ENCODE measurements around the gene SMARCD3. TPM values are rescaled to one million over a fixed set of nuclear protein-coding genes. Genes with fewer than 3 reads are reported as not detected.

The SMARCD3 gene
- total and polyA plus RNA-seq, 9 of the 15 experiments (the other 6 are each of a cell fraction or from before 2014, with no cell fraction given), result 0.43 to 3.6 (median 2.6) TPM

DNA sequence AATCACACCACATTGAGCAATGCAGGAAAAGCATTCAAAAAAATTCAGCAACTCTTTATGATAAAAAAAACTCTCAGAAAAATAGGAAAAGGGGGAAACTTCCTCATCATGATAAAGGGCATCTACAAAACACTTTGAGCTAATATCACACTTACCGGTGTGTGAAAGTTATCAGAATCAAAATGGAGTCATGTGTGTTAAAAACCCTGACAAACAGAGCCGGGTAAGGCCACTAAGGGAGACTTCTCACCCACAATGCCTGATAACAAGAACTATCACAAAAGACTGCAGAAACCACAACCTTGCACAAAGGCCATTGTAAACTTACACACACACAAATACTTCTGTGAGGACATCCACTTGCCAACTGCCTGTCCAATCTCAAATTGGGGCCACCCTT is 34.8 kb upstream of the SMARCD3 start:
- Histone ChIP-seq H3K4me2 (ENCODE audit: insufficient read depth, low read length) (no peak overlapping the region), H3K9me3 (replicated peaks; ENCODE audit: control insufficient read depth, insufficient read depth, low read depth, low read length) (peaks cover 5% of the 10 kb centered on the region), H3K4me3 (no peak overlapping the region), H3K27ac (ENCODE audit: extremely low read depth, low read depth, low read length) (no peak overlapping the region), H3K36me3 (ENCODE audit: control insufficient read depth, insufficient read depth, low read length) (no peaks in the 10 kb centered on the region), H3K9me1 (ENCODE audit: control insufficient read depth, insufficient read depth, low read length) (no peaks in the 10 kb centered on the region), H3K4me1 (replicated peaks in 1 of 2; ENCODE audit: control insufficient read depth in 2 of 2, insufficient read depth in 2 of 2, low read length in 2 of 2) (no peaks in the 10 kb centered on the region; a peak in 1 of 5 replicates), H2AFZ (ENCODE audit: low read depth, low read length) (no peak overlapping the region), H3K27me3 (ENCODE audit: control insufficient read depth in 2 of 2, insufficient read depth in 2 of 2, low read length in 2 of 2) (peaks cover 48 to 49% of the 10 kb centered on the region in 2 experiments), H4K20me1 (replicated peaks; ENCODE audit: control insufficient read depth, insufficient read depth, low read length) (no peaks in the 10 kb centered on the region), H3K9ac (ENCODE audit: insufficient read depth in 1 of 2, low read depth in 2 of 2, low read length in 2 of 2) (no peak overlapping the region), H3K79me2 (ENCODE audit: control insufficient read depth, insufficient read depth, low read length) (no peaks in the 10 kb centered on the region)
- intact Hi-C loops (cut with micrococcal nuclease) (no loop called here), in situ Hi-C loops (cut with MboI) (no loop called here)
- ChIA-PET POLR2A (no interaction called here), CTCF (ENCODE audit: low intra/inter-chr PET ratio) (no interaction called here)
- no TSS peak for BruUV-seq (replicated peaks)
- no peak for ATAC-seq
- WGBS (ENCODE audit: insufficient coverage, low coverage, missing lambda C conversion rate), result 3% methylated on average over 2 of the region's 2 CpGs
- no peak for FAIRE-seq
- TF ChIP-seq, protein P1, sequence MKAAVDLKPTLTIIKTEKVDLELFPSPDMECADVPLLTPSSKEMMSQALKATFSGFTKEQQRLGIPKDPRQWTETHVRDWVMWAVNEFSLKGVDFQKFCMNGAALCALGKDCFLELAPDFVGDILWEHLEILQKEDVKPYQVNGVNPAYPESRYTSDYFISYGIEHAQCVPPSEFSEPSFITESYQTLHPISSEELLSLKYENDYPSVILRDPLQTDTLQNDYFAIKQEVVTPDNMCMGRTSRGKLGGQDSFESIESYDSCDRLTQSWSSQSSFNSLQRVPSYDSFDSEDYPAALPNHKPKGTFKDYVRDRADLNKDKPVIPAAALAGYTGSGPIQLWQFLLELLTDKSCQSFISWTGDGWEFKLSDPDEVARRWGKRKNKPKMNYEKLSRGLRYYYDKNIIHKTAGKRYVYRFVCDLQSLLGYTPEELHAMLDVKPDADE (conservative IDR thresholded peaks at IDR 0.05; ENCODE audit: control insufficient read depth, low read depth, low read length), result no peak
- TF ChIP-seq L3MBTL2 (IDR thresholded peaks at IDR 0.05), result no peak
- TF ChIP-seq, protein P2, sequence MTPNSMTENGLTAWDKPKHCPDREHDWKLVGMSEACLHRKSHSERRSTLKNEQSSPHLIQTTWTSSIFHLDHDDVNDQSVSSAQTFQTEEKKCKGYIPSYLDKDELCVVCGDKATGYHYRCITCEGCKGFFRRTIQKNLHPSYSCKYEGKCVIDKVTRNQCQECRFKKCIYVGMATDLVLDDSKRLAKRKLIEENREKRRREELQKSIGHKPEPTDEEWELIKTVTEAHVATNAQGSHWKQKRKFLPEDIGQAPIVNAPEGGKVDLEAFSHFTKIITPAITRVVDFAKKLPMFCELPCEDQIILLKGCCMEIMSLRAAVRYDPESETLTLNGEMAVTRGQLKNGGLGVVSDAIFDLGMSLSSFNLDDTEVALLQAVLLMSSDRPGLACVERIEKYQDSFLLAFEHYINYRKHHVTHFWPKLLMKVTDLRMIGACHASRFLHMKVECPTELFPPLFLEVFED (CRISPR knock-in tag; conservative IDR thresholded peaks at IDR 0.05), result no peak
- TF ChIP-seq ZNF431 (CRISPR knock-in tag; IDR thresholded peaks at IDR 0.05), result no peak
- no peak for TF ChIP-seq SOX6 (IDR thresholded peaks at IDR 0.05)
- TF ChIP-seq HDAC3 (IDR thresholded peaks at IDR 0.05; ENCODE audit: borderline replicate concordance, partially characterized antibody), result no peak
- no peak for TF ChIP-seq NCOA6 (IDR thresholded peaks at IDR 0.05)
- DNase-seq (ENCODE audit: extremely low read depth in 1 of 4, low spot score in 3 of 4), result no peak

Measured in K562 (cell line).